ENCODE data around the gene NPC2.

The NPC2 gene

GRCh38 chr14:74501691-74502090, 8.6 kb upstream of the NPC2 start:
- DNase-seq, result no peak

DNA sequence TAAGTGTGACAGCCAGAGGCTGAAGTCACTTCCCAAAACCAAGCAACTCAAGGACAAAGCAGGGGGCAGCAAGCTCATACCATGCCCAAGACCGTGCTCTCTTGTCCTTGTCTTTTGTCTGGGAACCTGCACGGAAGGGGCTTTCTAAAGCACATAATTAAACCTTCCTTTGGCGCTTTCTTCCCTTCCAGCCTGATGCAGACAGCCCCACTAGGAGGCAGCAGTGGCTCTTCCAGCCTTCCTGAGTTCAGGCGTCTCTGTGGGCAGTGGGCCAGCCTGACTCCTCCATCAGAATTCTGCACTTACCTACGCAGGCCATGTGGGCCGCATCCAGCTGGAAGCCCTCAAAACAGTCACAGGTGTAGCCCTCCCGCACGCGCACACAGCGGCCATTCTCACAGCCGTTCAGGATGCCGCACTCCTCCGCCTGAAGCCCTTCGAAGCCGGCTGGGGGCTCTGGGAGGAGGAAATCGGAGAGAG, 8.1 kb upstream of the NPC2 start:
- peak; percentile 36 for DNase-seq

- no peak for DNase-seq
Measured at GRCh38 chr14:74500417-74501134, 7.5 kb upstream of the NPC2 start.

DNA sequence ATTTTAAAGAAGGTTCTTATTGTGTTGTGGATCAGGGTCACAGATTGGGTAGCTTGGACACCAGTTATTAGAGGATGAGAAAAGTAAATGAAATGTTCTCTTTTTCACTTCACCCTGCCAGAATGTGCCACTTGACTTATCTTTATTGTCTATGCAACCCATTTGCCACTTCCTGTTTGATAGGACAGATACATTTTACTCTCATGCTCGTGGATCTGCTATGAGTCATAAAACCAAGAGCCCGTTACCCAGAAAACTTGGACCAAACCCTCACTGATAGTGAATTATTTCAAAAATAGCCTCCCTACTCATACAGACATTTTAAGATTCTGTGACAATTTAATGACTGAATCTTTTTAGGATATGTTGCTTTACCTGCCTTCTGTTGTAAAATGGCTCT, 2.3 kb upstream of the NPC2 start:
- DNase-seq, result peak; percentile 55

DNA sequence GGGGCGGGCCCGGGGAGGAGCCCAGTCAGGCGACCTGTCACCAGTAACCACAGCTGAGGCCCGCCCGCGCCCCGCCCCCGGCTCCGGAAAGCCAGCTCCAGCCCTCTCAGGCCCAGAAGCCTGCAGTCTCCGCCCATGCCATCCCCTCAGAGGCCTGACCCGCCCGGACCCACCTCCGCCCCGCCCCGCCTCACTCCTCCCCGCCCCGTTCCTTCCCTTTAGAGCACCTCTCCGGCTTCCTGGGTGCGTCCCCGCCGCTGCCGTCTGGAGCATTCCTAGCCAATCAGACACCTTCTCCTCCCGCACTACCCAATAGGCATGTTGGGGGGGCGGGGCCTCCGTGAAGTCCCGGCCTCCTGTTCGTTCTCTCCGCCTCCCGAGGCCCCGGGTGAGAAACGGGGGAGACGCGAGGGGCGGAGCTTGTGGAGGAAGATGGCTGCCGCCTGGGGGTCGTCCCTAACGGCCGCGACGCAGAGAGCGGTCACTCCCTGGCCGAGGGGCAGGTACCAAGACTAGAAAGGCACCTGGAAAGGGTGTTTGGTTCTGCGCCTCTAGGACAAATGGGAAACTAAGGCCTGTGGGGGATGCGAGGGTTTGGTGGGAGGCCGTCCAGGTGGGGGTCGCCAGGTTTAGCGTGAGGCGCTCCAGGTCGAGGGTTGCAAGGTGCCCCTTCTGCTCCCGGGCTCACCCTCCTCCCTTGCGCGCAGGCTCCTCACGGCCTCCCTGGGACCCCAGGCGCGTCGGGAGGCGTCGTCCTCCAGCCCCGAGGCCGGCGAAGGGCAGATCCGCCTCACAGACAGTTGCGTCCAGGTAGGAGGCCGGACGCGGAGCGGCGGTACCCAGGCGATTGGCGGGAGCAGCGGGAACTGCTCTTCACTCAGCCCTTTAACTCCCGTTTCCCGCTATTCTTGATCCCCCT, 497 bp upstream of the NPC2 start, which contains the start of gene ISCA2:
ISCA2 (plus strand) TSS at position 423 of the 919 bp plus-strand sequence; CDS start at position 433, 10 bp downstream.
- peak; percentile 99 for DNase-seq

- peak; percentile 55 for DNase-seq
Measured at GRCh38 chr14:74491956-74492775, 939 bp downstream of the NPC2 start.

GRCh38 chr14:74490486-74490885, 2.6 kb downstream of the NPC2 start:
- no peak for DNase-seq

- peak; percentile 19 for DNase-seq
Measured at GRCh38 chr14:74488786-74489397, 4.2 kb downstream of the NPC2 start.

DNA sequence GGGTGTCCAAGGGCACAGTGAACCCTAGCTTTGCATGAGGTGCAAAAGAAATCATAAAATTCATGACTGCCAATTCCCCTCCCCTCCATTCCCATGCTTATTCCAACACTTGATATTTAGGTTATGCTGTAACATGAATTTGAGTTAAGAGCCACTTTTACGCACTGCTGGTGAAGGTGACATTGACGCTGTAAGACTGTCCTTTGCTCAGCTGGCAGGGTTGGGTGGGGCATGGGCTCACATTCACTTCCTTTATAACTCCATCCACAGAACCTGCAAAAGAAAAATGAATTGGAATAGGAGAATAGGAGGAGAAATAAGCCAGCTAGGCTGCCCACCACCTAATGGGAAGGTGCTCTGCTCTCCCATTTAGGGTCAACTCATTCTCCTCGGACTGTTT, 6.9 kb downstream of the NPC2 start:
- DNase-seq, result no peak

GRCh38 chr14:74483321-74483720, 9.8 kb downstream of the NPC2 start:
- DNase-seq, result no peak

- DNase-seq, result peak; percentile 5
Measured at GRCh38 chr14:74482571-74482970, 10.5 kb downstream of the NPC2 start.

DNA sequence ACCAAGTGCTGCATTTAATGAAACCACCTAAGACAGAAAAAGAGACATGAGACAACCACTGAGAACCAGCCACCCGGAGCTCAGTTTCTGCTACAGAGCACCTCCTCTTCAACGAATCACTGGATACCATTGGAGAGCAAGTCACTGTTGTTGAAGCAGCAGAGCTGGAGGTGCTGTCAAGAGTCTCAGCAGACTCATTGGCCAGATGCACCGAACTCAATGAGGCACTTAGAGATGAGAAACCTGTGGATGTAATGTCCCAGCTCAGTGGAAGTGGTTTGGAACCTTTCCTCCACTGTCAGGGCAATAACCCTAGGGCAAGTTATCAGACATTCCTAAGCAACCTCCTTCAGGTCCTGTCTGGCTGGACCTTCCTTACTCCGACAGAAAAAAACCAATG, 13.1 kb downstream of the NPC2 start:
- DNase-seq, result no peak

DNA sequence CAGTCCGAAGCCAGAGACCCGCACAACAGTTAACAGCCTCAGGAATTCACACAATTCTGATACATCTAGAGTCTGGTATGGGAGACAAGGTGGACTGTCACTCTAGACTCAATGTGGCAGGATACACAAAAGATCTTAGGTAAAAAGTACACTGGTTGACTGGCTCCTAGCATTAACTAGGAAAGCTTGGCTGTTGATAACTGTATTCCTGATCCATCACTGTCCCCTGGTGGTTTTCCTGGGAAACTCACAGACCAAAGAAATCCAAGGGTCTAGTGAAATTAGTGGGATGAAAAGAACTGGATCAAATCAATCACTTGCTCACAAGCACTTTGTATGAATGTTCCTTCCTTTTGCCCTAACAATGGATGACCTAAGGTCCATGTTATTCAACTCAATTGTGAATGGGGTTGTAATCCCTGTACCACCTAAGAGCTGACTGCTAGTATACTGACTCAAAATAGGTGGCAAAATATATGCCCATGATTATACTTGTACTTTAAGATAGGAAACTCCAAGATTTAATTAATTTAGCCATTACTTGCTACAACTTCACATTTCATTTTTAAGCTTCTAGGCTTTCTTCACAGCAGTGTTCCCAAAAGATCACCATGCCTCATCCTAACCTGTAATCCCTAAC, 14.0 kb downstream of the NPC2 start:
- DNase-seq, result peak; percentile 0

GRCh38 chr14:74476607-74477006, 16.5 kb downstream of the NPC2 start:
- no peak for DNase-seq

GRCh38 chr14:74476107-74476506, 17.0 kb downstream of the NPC2 start:
- no peak for DNase-seq

DNA sequence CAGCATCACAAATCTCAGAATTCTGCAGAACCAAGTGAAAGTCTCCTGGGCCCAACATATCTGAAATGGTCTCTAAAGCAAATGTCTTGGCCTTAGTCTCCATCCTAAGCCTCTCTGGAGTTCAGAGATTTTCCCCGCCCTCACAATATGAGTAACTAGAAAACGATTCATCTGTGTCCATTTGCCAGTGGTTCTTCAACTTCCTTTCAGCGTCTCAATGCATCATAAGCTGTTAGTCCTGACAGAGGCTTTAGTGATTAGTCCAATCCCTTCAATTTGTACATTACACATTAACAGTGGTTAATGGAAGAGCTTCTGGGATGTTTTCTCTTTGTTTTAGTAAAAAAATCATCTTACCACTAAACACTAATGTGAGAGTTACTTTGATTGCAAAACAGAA, 17.4 kb downstream of the NPC2 start:
- no peak for DNase-seq

DNA sequence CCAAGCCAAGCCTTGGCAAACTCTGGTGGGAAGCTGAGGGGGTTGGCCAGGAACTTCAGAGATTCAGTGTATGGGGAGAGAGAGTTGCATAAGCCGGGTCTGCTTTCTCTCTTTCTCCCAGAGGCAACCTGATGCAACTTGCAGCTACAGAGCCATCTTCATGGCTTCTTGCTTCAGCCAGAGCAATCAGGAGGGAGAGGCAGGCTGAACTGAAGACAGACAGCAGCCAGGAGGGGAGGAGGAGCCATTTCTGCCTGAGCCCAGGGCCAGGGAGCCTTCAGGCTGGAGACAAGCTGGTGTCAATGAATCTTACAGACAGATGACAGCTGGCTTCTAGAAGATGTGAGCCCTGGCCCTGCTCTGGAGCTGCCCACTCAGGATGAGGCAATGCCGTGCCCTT, 18.7 kb downstream of the NPC2 start:
- no peak for DNase-seq

DNA sequence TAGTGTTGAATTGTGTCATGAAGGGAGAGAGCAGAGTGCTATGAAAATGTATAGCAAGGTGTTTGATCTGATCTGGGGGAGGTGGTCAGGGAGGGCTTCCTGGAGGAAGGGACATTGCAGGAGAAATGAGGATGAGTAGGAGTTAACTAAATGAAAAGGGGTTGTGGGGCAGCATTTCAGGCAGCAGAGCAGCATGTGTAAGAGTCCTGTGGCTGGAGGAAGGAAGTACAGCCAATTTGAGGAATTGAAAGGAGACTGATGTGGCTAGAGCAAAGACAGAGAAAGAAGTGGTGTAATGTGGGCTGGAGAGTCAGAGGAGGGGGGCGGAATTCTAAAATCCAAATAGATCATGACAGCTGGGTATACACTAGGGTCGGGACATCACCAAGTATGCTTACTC, 20.5 kb downstream of the NPC2 start:
- DNase-seq, result no peak

- no peak for DNase-seq
Measured at GRCh38 chr14:74469548-74470518, 23.3 kb downstream of the NPC2 start.

GRCh38 chr14:74468513-74468912, 24.6 kb downstream of the NPC2 start:
- DNase-seq, result no peak

GRCh38 chr14:74465335-74465734, 27.8 kb downstream of the NPC2 start:
- no peak for DNase-seq
